ENCODE data around the gene SMIM9.

Gene SMIM9

GRCh38 chrX:154780968-154781367, 53.5 kb downstream of the SMIM9 start:
- no peak for DNase-seq (ENCODE audit: low spot score)

- DNase-seq (ENCODE audit: low spot score), result no peak
Observed at GRCh38 chrX:154779261-154779660, 55.2 kb downstream of the SMIM9 start.

GRCh38 chrX:154776753-154777152, 57.7 kb downstream of the SMIM9 start:
- no peak for DNase-seq (ENCODE audit: low spot score)

- DNase-seq (ENCODE audit: low spot score), result no peak
Observed at GRCh38 chrX:154775419-154776349, 58.8 kb downstream of the SMIM9 start.

GRCh38 chrX:154774622-154775021, 59.8 kb downstream of the SMIM9 start:
- DNase-seq (ENCODE audit: low spot score), result no peak

Data from germinal center (tissue), 1 donor.